GM12874 (cell line): ENCODE measurements around the gene ENTHD1.

ENCODE experiments used
- CTCF ChIP-seq: IDR thresholded peaks from 2 replicates; pipeline ENCODE4 v1.5.1; 2011; ENCODE audit warnings: low read depth, mild to moderate bottlenecking, control low read depth, low read length, moderate library complexity; ENCODE audit not compliant: insufficient read depth

ENTHD1 gene

GRCh38 chr22:39924286-39924685 is 30.7 kb upstream of the ENTHD1 start:
- TF ChIP-seq CTCF = no peak

GRCh38 chr22:39923696-39924095 is 30.1 kb upstream of the ENTHD1 start:
- TF ChIP-seq CTCF = no peak

GRCh38 chr22:39920134-39920743 is 26.7 kb upstream of the ENTHD1 start:
- no peak for TF ChIP-seq CTCF

GRCh38 chr22:39917776-39918495 is 24.4 kb upstream of the ENTHD1 start:
- no peak for TF ChIP-seq CTCF

- TF ChIP-seq CTCF = no peak
Measured at GRCh38 chr22:39917197-39917643, 23.7 kb upstream of the ENTHD1 start.

GRCh38 chr22:39916496-39916895 is 22.9 kb upstream of the ENTHD1 start:
- TF ChIP-seq CTCF = no peak

- TF ChIP-seq CTCF = no peak
Measured at GRCh38 chr22:39915295-39915726, 21.8 kb upstream of the ENTHD1 start.
